Limb (tissue), 2 donors: Measurements from ENCODE around the gene PKHD1.

ENCODE experiments used
- DNase-seq, 2 donors: peaks; one replicate each; pipeline ENCODE4 v3.0.0-alpha.2; 2016; ENCODE audit errors: extremely low spot score in 2 of 2

Gene PKHD1

GRCh38 chr6:52049252-52050050 lies 38.0 kb downstream of the PKHD1 start:
- DNase-seq, result peak in 1 of 2 donors; percentile 58

- peak; percentile 38 to 67 for DNase-seq
Measured at GRCh38 chr6:52046456-52046855, 41.0 kb downstream of the PKHD1 start.

- DNase-seq, result peak in 1 of 2 donors; percentile 39
Measured at GRCh38 chr6:52045481-52045880, 41.9 kb downstream of the PKHD1 start.

- no peak for DNase-seq
Measured at GRCh38 chr6:52045033-52045432, 42.4 kb downstream of the PKHD1 start.

- no peak for DNase-seq
Measured at GRCh38 chr6:52042141-52042885, 45.1 kb downstream of the PKHD1 start.

- DNase-seq, result no peak
Measured at GRCh38 chr6:52041134-52041533, 46.3 kb downstream of the PKHD1 start.

- DNase-seq, result no peak
Measured at GRCh38 chr6:52027699-52028098, 59.7 kb downstream of the PKHD1 start.

- no peak for DNase-seq
Measured at GRCh38 chr6:52024451-52025068, 62.9 kb downstream of the PKHD1 start.

- no peak for DNase-seq
Measured at GRCh38 chr6:52022675-52023074, 64.7 kb downstream of the PKHD1 start.

- DNase-seq, result peak in 1 of 2 donors; percentile 64
Measured at GRCh38 chr6:52020945-52021570, 66.4 kb downstream of the PKHD1 start.

GRCh38 chr6:52019881-52020280 lies 67.5 kb downstream of the PKHD1 start:
- no peak for DNase-seq

GRCh38 chr6:52019092-52019491 lies 68.3 kb downstream of the PKHD1 start:
- no peak for DNase-seq

GRCh38 chr6:52016915-52017748 lies 70.3 kb downstream of the PKHD1 start:
- DNase-seq, result no peak

- DNase-seq, result no peak
Measured at GRCh38 chr6:52015953-52016352, 71.5 kb downstream of the PKHD1 start.

GRCh38 chr6:52014391-52014790 lies 73.0 kb downstream of the PKHD1 start:
- no peak for DNase-seq

- no peak for DNase-seq
Measured at GRCh38 chr6:52013035-52013434, 74.4 kb downstream of the PKHD1 start.

GRCh38 chr6:52012582-52012981 lies 74.8 kb downstream of the PKHD1 start:
- DNase-seq, result no peak

- no peak for DNase-seq
Measured at GRCh38 chr6:52010806-52011205, 76.6 kb downstream of the PKHD1 start.

- DNase-seq, result no peak
Measured at GRCh38 chr6:52010145-52010544, 77.3 kb downstream of the PKHD1 start.

- no peak for DNase-seq
Measured at GRCh38 chr6:52009466-52010140, 77.8 kb downstream of the PKHD1 start.
